HEK293T (cell line): ENCODE measurements around the gene NOMO2.
"Not testable (repeated sequence)": the region's sequence is repeated elsewhere in the genome, so short reads cannot be mapped to it uniquely, and the experiment has no call there.

Experiments used
- CTCF ChIA-PET: fragments of 350-600 bp; formaldehyde crosslinking; extraction: SDS; loops from one replicate; lab custom pipeline; 2021; ENCODE audit warnings: antibody characterized with exemption, inconsistent platforms; lab: Yijun Ruan, JAX
- POLR2A ChIA-PET: fragments of 350-600 bp; formaldehyde crosslinking; extraction: SDS; loops from one replicate; lab custom pipeline; 2020; ENCODE audit warnings: antibody characterized with exemption, inconsistent platforms; lab: Yijun Ruan, JAX
- DNase-seq: peaks from one replicate; pipeline ENCODE4 v3.0.0; 2012; ENCODE audit warnings: mixed read lengths; ENCODE audit errors: extremely low spot score
- CTBP1 ChIP-seq: fragments of 450-650 bp; IDR thresholded peaks from 2 replicates; pipeline ENCODE4 v1.6.1; 2016; ENCODE audit warnings: borderline replicate concordance
- HDGF ChIP-seq: fragments of 450-650 bp; IDR thresholded peaks from 2 replicates; pipeline ENCODE4 v1.6.1; 2017; ENCODE audit warnings: antibody characterized with exemption, borderline replicate concordance

NOMO2 gene

GRCh38 chr16:18582902-18583301 lies 21.0 kb upstream of the NOMO2 start:
- ChIA-PET CTCF (no interaction called here), POLR2A (no interaction called here)
- TF ChIP-seq CTBP1: no peak
- no peak for TF ChIP-seq HDGF
- no peak for DNase-seq

GRCh38 chr16:18580396-18580795 lies 18.5 kb upstream of the NOMO2 start:
- POLR2A ChIA-PET, CTCF ChIA-PET, DNase-seq: not testable (repeated sequence)

GRCh38 chr16:18579261-18579660 lies 17.4 kb upstream of the NOMO2 start:
- DNase-seq, POLR2A ChIA-PET, CTCF ChIA-PET: not testable (repeated sequence)

GRCh38 chr16:18577942-18578341 lies 16.0 kb upstream of the NOMO2 start:
- POLR2A ChIA-PET, CTCF ChIA-PET, DNase-seq: not testable (repeated sequence)

GRCh38 chr16:18575945-18576344 lies 14.0 kb upstream of the NOMO2 start:
- CTCF ChIA-PET, POLR2A ChIA-PET: not testable (repeated sequence)

GRCh38 chr16:18575298-18575917 lies 13.5 kb upstream of the NOMO2 start:
- DNase-seq, CTCF ChIA-PET, POLR2A ChIA-PET: not testable (repeated sequence)

More at GRCh38 chr16:18575945-18576344, 14.0 kb upstream of the NOMO2 start:
- not testable (repeated sequence) for DNase-seq

GRCh38 chr16:18573887-18574286 lies 12.0 kb upstream of the NOMO2 start:
- CTCF ChIA-PET, POLR2A ChIA-PET, DNase-seq: not testable (repeated sequence)

GRCh38 chr16:18572973-18573372 lies 11.1 kb upstream of the NOMO2 start:
- DNase-seq, POLR2A ChIA-PET, CTCF ChIA-PET: not testable (repeated sequence)

- DNase-seq, CTCF ChIA-PET, POLR2A ChIA-PET: not testable (repeated sequence)
Observed at GRCh38 chr16:18571307-18571850, 9.5 kb upstream of the NOMO2 start.

- DNase-seq, POLR2A ChIA-PET, CTCF ChIA-PET: not testable (repeated sequence)
Observed at GRCh38 chr16:18570529-18571306, 8.8 kb upstream of the NOMO2 start.

- DNase-seq, POLR2A ChIA-PET, CTCF ChIA-PET: not testable (repeated sequence)
Observed at GRCh38 chr16:18560416-18561220, 1.3 kb downstream of the NOMO2 start.

- POLR2A ChIA-PET, DNase-seq, CTCF ChIA-PET: not testable (repeated sequence)
Observed at GRCh38 chr16:18553671-18554070, 8.2 kb downstream of the NOMO2 start.

GRCh38 chr16:18547382-18547781 lies 14.5 kb downstream of the NOMO2 start:
- DNase-seq, CTCF ChIA-PET, POLR2A ChIA-PET: not testable (repeated sequence)

GRCh38 chr16:18546853-18547252 lies 15.0 kb downstream of the NOMO2 start:
- CTCF ChIA-PET, POLR2A ChIA-PET: not testable (repeated sequence)

GRCh38 chr16:18544232-18545081 lies 17.4 kb downstream of the NOMO2 start:
- DNase-seq, CTCF ChIA-PET, POLR2A ChIA-PET: not testable (repeated sequence)

More at GRCh38 chr16:18546853-18547252, 15.0 kb downstream of the NOMO2 start:
- DNase-seq: not testable (repeated sequence)

GRCh38 chr16:18541912-18542311 lies 20.0 kb downstream of the NOMO2 start:
- POLR2A ChIA-PET, DNase-seq, CTCF ChIA-PET: not testable (repeated sequence)

- CTCF ChIA-PET, POLR2A ChIA-PET, DNase-seq: not testable (repeated sequence)
Observed at GRCh38 chr16:18537004-18537403, 24.9 kb downstream of the NOMO2 start.
